Peyer's patch (tissue), 4 donors: ENCODE data around the gene EPHA2.

Experiments used
- CTCF ChIP-seq, 6 experiments: fragments of 450-650 bp in 4 of 6; fragments of 200-600 bp in 2 of 6; sonication (generic) in 1 of 6; IDR thresholded peaks; one replicate each; pipeline ENCODE4 v1.5.1; 2017 to 2019; ENCODE audit warnings: antibody characterized with exemption in 6 of 6, mild to moderate bottlenecking in 3 of 6, moderate library complexity in 1 of 6
- POLR2A ChIP-seq, 2 donors: fragments of 450-650 bp; IDR thresholded peaks; one replicate each; pipeline ENCODE4 v1.5.1; 2017; ENCODE audit warnings: antibody characterized with exemption in 2 of 2, mild to moderate bottlenecking in 2 of 2, moderate library complexity in 2 of 2

GRCh38 chr1:16175610-16176553, 20.0 kb upstream of the EPHA2 start:
- TF ChIP-seq CTCF (IDR thresholded peaks at IDR 0.05) (no peak), POLR2A (IDR thresholded peaks at IDR 0.05) (no peak)
